RKO (cell line): Measurements from ENCODE around the gene VPREB3.

ENCODE experiments used
- DNase-seq: peaks from one replicate; pipeline ENCODE4 v3.0.0-alpha.2; 2016; ENCODE audit warnings: low spot score

The VPREB3 gene

GRCh38 chr22:23782703-23783102 lies 28.5 kb upstream of the VPREB3 start:
- DNase-seq = no peak

GRCh38 chr22:23782252-23782651 lies 28.0 kb upstream of the VPREB3 start:
- no peak for DNase-seq

- peak; percentile 55 for DNase-seq
Observed at GRCh38 chr22:23781511-23782183, 27.4 kb upstream of the VPREB3 start.

- no peak for DNase-seq
Observed at GRCh38 chr22:23781065-23781464, 26.8 kb upstream of the VPREB3 start.

- no peak for DNase-seq
Observed at GRCh38 chr22:23780146-23780748, 26.0 kb upstream of the VPREB3 start.

- DNase-seq = no peak
Observed at GRCh38 chr22:23779731-23780130, 25.5 kb upstream of the VPREB3 start.

- no peak for DNase-seq
Observed at GRCh38 chr22:23779083-23779482, 24.9 kb upstream of the VPREB3 start.

- no peak for DNase-seq
Observed at GRCh38 chr22:23778577-23778900, 24.3 kb upstream of the VPREB3 start.

- DNase-seq = no peak
Observed at GRCh38 chr22:23777776-23778576, 23.8 kb upstream of the VPREB3 start.

- DNase-seq = no peak
Observed at GRCh38 chr22:23775779-23776375, 21.7 kb upstream of the VPREB3 start.

- no peak for DNase-seq
Observed at GRCh38 chr22:23774922-23775436, 20.8 kb upstream of the VPREB3 start.

GRCh38 chr22:23774114-23774921 lies 20.1 kb upstream of the VPREB3 start:
- no peak for DNase-seq

GRCh38 chr22:23773483-23774113 lies 19.4 kb upstream of the VPREB3 start:
- DNase-seq = no peak

GRCh38 chr22:23772649-23773473 lies 18.6 kb upstream of the VPREB3 start, which contains the start of gene MMP11:
TSS of gene MMP11 (plus strand) at chr22:23772849. CDS start at chr22:23772871, 22 bp downstream.
- peak; percentile 61 for DNase-seq

GRCh38 chr22:23772315-23772648 lies 18.1 kb upstream of the VPREB3 start:
- no peak for DNase-seq

GRCh38 chr22:23769321-23769965 lies 15.2 kb upstream of the VPREB3 start:
- DNase-seq = no peak

- peak; percentile 86 for DNase-seq
Observed at GRCh38 chr22:23767673-23768548, 13.7 kb upstream of the VPREB3 start, which contains the start of gene CHCHD10. TSS of gene CHCHD10 (minus strand) at chr22:23767972. CDS start at chr22:23767874, 98 bp downstream.

- DNase-seq = no peak
Observed at GRCh38 chr22:23767303-23767672, 13.1 kb upstream of the VPREB3 start.
